ENCODE measurements around the gene ELK1. TPM values are rescaled to one million over a fixed set of nuclear protein-coding genes. Genes with fewer than 3 reads are reported as not detected.
"Not testable (repeated sequence)": the region's sequence is repeated elsewhere in the genome, so short reads cannot be mapped to it uniquely, and the experiment has no call there.

The ELK1 gene
- total and polyA plus RNA-seq, 11 donors = 9.9 to 67.2 (median 29.7) TPM

- Histone ChIP-seq H3K36me3 (no peaks in the 10 kb centered on the region), H3K4me3 (no peak overlapping the region), H3K9me3 (no peaks in the 10 kb centered on the region), H3K27me3 (peaks cover 0 to 7% (median 0%) of the 10 kb centered on the region in 9 donors), H3K4me1 (no peaks in the 10 kb centered on the region), H3K27ac (no peak overlapping the region)
- DNase-seq (no peak), ATAC-seq (no peak)
- TF ChIP-seq POLR2A (IDR thresholded peaks at IDR 0.05) (no peak), CTCF (IDR thresholded peaks at IDR 0.05) (no peak)
- intact Hi-C loops (cut with DNase I) = no loop called here
Measured at GRCh38 chrX:47607091-47607490, 43.3 kb downstream of the ELK1 start.

- peaks cover 0 to 8% (median 0%) of the 10 kb centered on the region in 12 donors for H3K9me3 ChIP-seq
- no peaks in the 10 kb centered on the region for H3K4me1 ChIP-seq
- peaks cover 0 to 8% (median 0%) of the 10 kb centered on the region in 9 donors for H3K27me3 ChIP-seq
- TF ChIP-seq POLR2A (IDR thresholded peaks at IDR 0.05) = no peak
- no peak for TF ChIP-seq CTCF (IDR thresholded peaks at IDR 0.05)
- H3K4me3 ChIP-seq = no peak overlapping the region
- intact Hi-C loops (cut with DNase I) = no loop called here
- ATAC-seq (no peak), DNase-seq (no peak)
- 49 to 66% (median 63%) methylated on average over 9 of the region's 9 CpGs for WGBS, 4 donors
- H3K27ac ChIP-seq = no peak overlapping the region
- no peaks in the 10 kb centered on the region for H3K36me3 ChIP-seq
Measured at GRCh38 chrX:47605024-47605423, 45.3 kb downstream of the ELK1 start.

- H3K4me1 ChIP-seq; DNase-seq; H3K27me3 ChIP-seq; H3K4me3 ChIP-seq; H3K27ac ChIP-seq; ATAC-seq; intact Hi-C loops (cut with DNase I); H3K36me3 ChIP-seq: not testable (repeated sequence)
- WGBS, 4 donors = 93 to 96% (median 94%) methylated on average over 4 of the region's 4 CpGs
- H3K9me3 ChIP-seq = peaks cover 0 to 20% (median 0%) of the 10 kb centered on the region in 12 donors
Measured at GRCh38 chrX:47603125-47603524, 47.2 kb downstream of the ELK1 start.

- no peaks in the 10 kb centered on the region for H3K36me3 ChIP-seq
- no peak for TF ChIP-seq CTCF (IDR thresholded peaks at IDR 0.05)
- TF ChIP-seq POLR2A (IDR thresholded peaks at IDR 0.05) = no peak
- no peak for DNase-seq
- no peak overlapping the region for H3K27ac ChIP-seq
- no peak overlapping the region for H3K4me3 ChIP-seq
- no peak for ATAC-seq
- WGBS, 4 donors = 82 to 94% (median 83%) methylated on average over 3 of the region's 3 CpGs
- H3K27me3 ChIP-seq = peaks cover 0 to 3% (median 0%) of the 10 kb centered on the region in 9 donors
- H3K4me1 ChIP-seq = peaks cover 0 to 8% (median 0%) of the 10 kb centered on the region in 12 donors
- peaks cover 0 to 42% (median 9%) of the 10 kb centered on the region in 12 donors for H3K9me3 ChIP-seq
- intact Hi-C loops (cut with DNase I) = no loop called here
Measured at GRCh38 chrX:47597222-47597621, 53.1 kb downstream of the ELK1 start.

- no peak for ATAC-seq
- Histone ChIP-seq H3K27me3 (no peaks in the 10 kb centered on the region), H3K4me1 (peaks cover 0 to 8% (median 0%) of the 10 kb centered on the region in 12 donors), H3K27ac (peak overlapping the region in 4 of 12 donors; percentile 18 to 38 (median 30)), H3K4me3 (no peak overlapping the region), H3K9me3 (peaks cover 0 to 42% (median 9%) of the 10 kb centered on the region in 12 donors), H3K36me3 (no peaks in the 10 kb centered on the region)
- intact Hi-C loops (cut with DNase I) = no loop called here
- 67 to 87% (median 74%) methylated on average over 2 of the region's 2 CpGs for WGBS, 4 donors
- TF ChIP-seq CTCF (IDR thresholded peaks at IDR 0.05) = no peak
- TF ChIP-seq POLR2A (IDR thresholded peaks at IDR 0.05) = no peak
- DNase-seq = no peak
Measured at GRCh38 chrX:47596256-47596655, 54.1 kb downstream of the ELK1 start.
